Islet of Langerhans (tissue), 1 donor: ENCODE measurements around the gene STX8.
"Not testable (repeated sequence)": the region's sequence is repeated elsewhere in the genome, so short reads cannot be mapped to it uniquely, and the experiment has no call there.

Experiments used
- FAIRE-seq: peaks from one replicate; lab custom pipeline; 2011; peaks lifted over from hg19 to GRCh38; lab: Jason Lieb, UNC

STX8 gene, protein sequence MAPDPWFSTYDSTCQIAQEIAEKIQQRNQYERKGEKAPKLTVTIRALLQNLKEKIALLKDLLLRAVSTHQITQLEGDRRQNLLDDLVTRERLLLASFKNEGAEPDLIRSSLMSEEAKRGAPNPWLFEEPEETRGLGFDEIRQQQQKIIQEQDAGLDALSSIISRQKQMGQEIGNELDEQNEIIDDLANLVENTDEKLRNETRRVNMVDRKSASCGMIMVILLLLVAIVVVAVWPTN

DNA sequence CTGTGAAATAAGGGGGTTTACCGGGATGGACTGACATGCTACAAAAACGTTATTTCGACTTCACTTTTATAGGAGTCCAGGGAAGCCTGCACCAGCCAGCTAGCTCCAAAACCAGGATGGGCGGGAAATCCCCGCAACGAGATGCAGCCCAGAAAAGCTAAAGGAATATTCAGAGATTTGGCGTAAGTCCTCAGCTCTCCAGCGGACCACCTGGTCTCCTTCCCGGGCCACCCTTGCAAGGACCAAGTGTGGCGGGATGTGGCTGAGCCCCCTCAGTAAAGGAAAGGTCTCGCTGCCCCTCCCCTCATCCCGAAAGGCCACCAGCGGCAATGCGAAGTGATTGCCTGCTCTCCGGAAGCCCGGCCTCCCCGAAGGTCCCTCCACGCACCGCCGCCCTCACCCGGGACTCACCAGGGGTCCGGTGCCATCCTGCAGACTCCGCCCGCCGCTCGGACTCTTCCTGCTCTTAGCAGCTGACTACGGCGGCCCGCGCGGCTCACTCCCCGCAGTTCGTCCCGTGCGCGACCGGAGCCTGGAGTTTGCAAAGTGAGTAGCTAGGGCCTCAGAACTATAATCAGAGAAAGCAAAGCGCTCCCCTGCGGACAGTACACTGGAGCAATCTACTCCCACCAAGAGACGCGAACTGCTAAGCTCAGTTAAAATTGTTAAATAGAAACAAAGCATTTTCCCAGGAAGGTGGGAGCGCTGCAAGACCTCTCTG, at the start of gene STX8:
STX8 (minus strand) TSS at position 440 of the 721 bp plus-strand sequence; CDS start at position 428, 12 bp downstream.
- no peak for FAIRE-seq

DNA sequence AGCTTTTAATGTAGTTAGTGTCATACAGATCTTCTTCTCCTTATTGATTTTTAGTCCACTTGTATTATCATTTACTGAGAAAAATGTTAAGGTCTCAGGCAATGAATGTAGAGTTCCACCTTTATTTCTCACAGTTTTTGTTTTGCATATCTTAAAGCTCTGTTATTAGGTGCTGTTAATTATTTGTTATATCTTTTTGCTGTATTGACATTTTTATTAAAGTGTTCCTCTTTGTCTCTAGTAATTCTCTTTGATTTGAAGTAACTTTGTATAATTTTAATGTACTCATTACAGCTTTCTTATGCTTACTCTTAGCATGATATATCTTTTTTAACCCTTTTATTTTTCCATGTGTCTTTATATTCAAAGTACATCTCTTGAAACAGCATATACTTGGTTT, 47.3 kb upstream of the STX8 start:
- FAIRE-seq: no peak

DNA sequence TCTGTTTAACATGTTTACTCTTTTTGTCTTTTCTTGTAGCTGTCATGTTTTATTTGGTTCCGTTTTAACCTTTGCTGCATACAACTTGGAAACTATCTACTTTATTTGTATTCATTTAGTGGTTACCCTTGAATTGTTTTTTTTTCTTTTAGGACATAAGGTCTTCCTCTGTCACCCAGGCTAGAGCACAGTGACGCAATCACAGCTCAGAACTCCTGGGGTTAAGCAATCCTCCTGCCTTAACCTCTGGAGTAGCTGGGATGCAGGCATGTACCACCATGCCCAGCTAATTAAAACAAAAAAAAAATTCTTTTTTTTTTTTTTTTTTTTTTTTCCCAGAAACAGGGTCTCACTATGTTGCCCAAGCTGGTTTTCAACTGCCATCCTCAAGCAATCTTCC, 39.9 kb upstream of the STX8 start:
- no peak for FAIRE-seq

DNA sequence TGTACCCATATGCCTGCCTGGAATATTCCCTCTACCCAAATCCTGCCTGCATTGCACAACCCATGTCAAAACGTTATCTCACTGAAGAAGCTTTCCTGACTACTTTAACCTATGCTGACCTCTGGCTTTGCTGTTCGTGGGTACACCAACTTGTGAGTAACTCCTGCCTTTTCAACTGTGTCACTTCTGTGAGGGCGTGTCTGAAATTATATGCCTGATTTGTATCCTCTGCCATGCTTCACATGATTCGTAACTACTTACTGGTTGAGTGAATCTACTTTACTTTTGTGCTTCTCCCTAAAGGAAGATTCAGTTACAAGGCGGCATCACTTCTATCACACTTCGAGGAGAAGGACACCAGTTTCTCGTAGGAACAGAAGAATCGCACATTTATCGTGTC, 36.4 kb upstream of the STX8 start:
- no peak for FAIRE-seq

DNA sequence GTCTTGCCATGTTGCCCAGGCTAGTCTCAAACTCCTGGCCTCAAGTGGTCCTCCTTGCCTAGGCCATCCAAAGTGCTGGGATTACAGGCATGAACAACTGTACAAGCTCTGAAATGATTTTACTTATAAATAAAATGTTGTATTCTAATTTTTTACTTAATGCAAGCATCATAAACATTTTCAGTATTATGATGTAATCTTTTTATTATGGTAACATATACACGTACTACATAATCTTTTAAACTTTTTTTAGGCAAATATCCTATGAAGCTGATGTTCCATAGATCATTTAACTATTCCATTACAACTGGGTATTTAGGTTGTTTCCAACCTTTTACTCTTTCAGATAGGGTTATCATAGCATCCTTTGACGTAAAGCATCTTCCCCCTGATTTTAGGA, 35.9 kb upstream of the STX8 start:
- no peak for FAIRE-seq

DNA sequence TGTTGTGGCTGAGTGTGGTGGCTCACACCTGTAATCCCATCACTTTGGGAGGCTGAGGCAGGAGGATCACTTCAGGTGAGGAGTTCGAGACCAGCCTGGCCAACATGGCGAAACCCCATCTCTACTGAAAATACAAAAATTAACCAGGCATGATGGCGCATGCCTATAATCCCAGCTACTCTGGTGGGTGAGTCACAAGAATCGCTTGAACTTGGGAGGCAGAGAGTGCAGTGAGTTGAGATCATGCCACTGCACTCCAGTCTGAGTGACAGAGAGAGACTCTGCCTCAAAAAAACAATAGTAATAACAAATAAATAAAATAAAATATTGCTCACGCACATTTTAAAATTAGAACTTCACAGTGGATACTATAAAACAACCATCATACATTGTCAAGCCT, 31.4 kb upstream of the STX8 start:
- not testable (repeated sequence) for FAIRE-seq

DNA sequence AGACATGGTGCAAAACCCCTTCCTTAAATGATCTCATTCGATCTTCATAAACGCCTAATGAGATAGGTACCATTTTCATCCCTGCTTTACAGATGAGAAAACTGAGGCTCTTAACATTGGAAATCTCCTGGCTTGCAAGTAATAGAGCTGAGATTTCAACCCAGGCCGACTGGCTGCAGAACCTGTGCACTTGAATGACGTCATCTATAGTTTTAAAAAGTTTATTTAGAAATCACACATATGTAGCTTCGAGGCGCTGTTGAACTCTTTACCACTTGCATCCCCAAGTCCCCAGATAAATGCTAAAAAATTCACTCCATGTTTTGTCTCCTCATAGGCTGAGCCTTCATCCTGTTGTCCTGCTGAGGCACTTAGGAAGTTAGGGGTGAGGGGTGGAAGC, 30.8 kb upstream of the STX8 start:
- FAIRE-seq: no peak

DNA sequence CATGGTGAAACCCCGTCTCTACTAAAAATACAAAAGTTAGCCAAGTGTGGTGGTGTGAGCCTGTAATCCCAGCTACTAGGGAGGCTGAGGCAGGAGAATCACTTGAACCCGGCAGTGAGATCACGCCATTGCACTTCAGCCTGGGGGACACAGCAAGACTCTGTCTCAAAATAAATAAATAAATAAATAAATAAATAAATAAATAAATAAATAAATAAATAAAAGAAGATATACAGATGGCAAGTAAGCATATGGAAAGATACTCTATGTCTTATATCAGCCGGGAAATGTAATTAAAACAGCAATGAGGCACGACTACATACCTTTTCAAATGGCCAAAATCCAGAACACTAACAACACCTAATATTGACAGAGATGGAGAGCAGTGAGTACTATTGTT, 29.0 kb upstream of the STX8 start:
- not testable (repeated sequence) for FAIRE-seq

DNA sequence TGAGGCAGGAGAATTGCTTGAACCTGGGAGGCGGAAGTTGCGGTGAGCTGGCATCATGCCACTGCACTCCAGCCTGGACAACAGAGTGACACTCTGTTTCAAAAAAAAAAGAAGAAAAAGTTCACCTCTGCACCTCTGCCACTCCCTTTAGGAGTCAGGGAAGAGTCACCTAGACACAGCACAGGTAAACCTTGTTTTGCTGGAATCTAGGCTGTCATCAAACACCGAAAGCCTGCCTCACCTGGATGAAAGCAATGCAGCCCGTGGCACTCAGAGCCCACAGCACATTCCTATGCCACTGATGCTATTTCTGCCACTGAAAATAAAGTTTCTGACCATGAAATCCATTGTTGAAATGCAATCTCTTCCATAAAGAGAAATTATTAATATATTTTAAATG, 23.0 kb upstream of the STX8 start:
- no peak for FAIRE-seq

DNA sequence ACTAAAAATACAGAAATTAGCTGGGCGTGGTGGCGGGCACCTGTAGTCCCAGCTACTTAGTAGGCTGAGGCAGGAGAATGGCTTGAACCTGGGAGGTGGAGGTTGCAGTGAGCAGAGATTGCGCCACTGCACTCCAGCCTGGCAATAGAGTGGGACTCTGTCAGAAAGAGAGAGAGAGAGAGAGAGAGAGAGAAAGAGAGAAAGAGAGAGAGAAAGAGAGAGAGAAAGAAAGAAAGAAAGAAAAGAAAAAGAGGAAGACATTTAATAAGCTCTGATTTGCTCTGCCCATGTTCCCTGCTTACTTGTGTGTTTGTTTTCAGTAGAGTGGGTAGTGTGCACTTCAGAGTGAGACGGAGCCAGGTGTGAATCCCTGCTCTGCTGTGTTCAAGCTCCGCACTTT, 22.0 kb upstream of the STX8 start:
- FAIRE-seq: not testable (repeated sequence)

DNA sequence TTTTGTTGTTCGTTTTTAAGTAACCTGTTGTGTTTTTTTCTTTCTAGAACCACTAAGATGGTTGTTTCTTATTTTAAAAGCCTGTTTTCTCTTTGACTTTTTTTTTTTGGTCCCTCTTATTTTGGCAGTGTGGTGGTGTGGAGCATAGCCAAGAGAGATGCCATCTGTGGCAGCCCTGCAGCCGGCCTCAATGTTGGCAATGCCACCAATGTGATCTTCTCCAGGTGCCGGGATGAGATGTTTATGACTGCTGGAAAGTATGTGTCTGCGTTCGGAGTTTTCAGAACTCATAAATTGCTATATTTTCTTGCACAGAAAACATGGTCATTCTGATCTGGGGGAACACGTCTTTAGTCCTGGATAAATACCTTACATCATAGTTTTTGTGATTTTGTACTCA, 18.4 kb upstream of the STX8 start:
- FAIRE-seq: no peak

DNA sequence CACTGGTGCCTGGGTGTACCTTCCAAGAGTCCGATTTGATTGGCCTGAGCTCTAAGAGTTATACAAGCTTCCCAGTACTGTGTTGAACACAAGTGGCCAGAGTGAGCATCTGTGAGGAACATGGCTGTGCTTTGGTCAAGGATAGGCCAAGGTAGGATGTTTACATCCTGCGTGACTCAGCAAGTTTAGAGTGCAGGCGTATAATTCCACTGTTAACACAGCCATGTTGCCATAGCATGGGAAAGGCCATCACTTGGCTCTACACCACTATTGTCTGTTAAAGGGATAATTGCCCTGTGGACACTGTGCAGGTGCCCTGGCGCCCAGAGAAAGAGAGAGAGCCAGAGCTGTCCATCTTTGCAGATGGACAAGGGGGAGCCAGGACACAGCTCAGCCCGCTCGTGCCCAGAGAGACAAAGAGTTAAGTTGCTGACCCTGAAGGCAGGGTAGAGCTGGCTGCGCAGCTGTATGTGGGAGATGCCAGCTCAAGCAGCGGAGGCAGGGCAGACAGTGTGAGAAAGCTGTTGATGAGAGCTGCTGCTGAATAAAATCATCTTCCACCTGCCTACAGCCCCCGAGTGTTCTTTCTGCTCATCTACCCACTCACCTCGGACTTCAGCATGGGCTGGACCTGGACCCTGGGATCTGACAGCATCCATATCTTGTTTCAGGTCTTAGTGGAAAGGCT, 12.5 kb upstream of the STX8 start:
- FAIRE-seq: no peak

DNA sequence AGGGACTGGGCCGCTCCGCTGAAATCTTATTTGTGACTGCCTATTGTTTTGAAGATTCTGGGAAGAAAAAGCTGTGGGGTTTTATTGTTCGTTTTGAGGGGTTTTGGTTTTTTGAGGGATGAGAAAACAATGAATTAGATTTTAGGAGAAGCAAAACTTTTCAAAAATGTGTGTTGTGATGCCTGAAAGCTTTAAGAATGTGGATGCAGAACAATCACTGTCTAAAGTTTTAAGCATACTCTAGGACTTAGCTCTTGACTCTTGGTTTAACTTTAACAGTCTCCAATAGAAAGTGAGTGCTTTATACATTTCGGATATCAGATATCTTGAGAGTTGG, 1.7 kb upstream of the STX8 start:
- FAIRE-seq: no peak

DNA sequence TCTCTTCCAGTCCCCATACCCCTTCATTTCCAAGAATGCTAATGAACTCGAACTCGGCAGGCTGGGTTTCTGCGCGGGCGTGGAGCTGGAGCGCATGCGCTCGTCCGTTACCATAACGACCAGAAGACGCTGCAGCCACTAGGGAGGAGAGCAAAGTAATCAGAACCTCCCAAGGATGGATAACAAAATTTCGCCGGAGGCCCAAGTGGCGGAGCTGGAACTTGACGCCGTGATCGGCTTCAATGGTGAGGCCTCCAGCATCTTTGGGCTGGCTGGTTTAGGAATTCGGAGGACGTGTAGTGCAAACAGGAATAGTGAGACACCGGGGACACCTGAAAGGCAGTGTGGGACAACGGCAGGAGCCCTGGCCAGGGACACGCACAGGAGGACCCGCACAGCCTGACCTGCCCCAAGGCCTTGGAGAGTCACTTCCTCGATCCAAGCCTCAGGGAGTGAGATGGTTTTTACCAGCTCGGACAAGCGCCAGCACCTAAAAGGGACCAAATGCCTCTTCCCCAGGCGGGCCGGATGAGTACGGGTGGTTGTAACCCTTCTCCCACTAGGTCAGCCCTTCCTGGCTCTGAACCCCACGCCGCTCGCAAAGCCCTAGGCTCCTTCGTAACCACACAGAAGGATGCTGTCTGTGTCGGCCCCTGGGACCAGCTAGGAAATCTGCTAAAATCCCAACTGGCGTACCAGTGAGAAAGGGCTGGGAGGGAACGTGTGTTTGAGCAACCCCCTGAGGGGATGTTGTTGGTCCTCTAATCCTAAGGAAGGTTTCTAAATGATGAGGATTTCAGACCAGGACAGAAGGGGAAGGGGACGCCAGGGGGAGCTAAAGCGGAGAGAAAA, 1.1 kb upstream of the STX8 start, which contains the start of gene CFAP52:
CFAP52 (plus strand) TSS at position 122 of the 852 bp plus-strand sequence; CDS start at position 176, 54 bp downstream.
- FAIRE-seq: peak; percentile 84

DNA sequence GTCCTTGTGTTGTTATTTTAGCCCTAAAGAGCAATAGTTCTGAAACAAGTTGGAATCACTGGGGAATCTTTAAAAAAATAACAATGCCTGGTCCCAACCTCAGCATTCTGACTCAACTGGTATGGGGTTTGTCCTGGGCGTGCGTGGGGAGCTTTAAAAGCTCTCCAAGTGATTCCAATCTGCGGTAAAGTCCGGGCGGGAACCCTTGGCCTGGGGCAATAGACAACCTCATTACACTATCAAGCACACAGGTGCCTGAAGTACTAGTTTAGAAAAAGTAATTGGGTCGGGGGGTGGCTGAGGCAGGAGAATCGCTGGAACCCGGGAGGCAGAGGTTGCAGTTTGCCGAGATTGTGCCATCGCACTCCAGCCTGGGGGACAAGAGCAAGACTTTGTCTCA, 4.4 kb downstream of the STX8 start:
- no peak for FAIRE-seq

DNA sequence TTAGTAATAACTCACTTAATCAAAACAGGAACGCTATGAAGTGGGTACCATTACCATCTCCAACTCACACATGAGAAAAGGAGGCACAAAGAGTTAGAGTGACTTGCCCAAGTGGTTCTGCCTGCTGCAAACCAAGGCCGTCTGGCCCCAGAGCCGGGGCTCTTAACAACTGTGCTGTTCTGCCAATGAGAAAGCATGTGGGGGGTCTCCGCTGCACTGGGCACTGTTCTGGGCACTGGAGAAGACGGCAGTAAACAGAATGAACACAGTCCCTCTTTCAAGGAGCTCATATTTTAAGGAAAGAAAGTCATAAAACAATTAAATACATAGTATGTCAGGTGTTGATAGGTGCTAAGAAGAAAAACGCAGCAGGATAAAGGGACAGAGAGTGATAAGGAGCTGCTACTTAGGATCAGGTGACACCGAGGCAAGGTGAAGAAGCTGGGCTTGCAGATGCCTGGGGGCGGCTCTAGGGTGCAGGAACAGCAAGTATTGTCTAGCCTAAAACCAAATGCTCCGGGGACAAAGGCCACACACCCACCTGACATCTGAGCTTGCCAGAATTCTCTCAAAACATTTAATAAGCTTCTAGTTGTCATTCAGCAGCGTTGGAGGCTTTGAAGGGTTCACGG, 6.5 kb downstream of the STX8 start:
- no peak for FAIRE-seq

DNA sequence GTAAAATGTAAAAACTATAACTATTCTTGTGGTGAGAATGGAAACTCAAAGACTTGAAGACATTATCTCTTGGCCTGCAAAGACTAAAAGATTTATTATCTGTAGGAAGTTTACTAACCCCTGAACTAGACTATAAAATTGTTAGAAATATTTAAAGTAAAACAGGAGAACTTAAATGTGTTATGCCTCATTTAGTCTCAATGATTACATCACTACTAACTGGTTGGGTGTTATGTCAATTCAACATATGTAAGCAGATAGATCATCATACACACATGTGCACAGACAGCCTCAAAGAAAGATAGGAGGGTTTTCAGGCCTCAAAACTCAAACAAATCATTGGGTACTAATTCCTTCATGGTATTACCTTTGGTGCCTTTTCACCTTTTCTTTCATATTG, 7.6 kb downstream of the STX8 start:
- FAIRE-seq: no peak

DNA sequence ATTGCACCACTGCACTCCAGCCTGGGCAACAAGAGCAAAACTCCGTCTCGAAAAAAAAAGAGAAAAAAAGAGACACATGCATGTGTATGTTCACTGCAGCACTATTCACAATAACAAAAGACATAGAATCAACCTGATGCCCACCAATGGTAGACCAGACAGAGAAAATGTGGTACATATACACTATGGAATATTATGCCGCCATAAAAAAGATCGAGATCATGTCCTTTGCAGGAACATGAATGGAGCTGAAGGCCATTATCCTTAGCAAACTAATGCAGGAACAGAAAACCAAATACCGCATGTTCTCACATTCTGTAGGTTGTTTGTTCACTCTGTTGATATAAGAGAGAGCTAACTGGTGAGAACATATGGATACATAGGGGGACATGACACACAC, 8.9 kb downstream of the STX8 start:
- not testable (repeated sequence) for FAIRE-seq

DNA sequence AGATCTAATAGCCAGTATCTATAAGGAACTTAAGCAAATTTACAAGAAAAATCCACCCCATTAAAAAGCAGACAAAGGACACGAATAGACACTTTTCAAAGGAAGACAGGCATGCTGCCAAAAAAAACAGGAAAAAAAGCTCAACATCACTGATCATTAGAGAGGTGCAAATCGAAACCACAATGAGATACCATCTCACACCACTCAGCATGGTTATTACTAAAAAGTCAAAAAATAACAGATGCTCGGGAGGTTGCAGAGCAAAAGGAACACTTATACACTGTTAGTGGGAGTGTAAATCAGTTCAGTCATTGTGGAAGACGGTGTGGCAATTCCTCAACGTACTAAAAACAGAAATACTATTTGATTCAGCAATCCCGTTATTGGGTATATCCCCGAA, 9.6 kb downstream of the STX8 start:
- FAIRE-seq: no peak

DNA sequence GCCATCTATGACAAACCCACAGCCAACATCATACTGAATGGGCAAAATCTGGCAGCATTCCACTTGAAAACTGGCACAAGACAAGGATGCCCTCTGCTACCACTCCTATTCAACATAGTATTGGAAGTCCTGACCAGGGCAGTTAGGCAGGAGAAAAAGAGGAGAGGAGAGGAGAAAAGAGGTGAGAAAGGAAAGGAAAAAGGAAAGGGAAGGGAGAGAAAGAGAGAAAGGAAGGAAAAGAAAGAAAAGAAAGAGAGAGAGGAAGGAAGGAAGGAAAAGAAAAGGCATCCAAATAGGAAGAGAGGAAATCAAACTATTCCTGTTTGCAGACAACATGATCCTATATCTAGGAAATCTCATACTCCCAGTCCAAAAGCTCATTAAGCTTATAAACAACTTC, 11.5 kb downstream of the STX8 start:
- FAIRE-seq: no peak

DNA sequence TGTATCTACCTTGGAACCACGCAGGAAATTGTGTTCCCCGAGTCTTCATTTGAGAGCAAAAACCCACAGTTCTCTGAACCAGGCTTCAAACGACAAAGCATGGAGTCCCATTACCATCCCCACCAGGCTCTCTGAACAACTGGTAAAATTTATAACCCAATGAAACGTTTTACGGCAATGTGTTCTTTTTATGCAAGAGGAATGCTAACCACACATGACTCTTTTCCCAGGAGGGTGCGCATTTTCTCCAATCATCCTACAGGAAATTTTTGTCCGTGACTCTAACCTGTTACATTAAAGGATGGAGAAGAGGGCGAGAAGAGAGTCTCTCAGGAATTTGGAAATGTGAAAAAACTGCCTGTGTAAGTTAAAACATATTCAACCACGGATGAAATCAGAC, 17.8 kb downstream of the STX8 start:
- no peak for FAIRE-seq

DNA sequence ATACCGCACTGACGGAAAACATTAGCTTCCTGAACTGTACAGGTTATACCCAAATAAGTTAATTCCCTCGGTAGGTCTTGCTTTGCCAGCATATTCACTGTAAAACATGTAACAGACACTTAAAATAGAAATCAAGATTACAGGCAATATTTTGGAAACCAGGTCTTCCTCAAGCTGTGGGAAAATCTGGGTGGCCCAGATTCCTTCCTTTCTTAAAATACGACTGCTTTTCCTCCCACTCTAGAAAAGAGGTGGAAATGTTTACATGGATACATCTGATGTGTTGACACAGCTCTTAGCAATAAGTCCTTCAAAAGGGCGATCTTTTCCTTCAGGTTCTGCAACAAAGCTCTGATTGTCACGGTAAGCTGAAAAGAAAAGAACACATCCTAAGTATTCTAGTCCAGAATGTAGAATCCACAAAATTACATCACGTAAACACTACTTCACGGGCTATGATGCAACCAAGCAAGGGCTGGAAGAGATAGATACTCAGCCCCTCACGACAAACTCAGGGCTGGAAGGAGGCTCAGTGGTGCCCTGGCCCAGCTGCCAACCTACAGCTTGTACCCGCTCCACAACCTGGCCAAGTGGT, 18.4 kb downstream of the STX8 start:
- no peak for FAIRE-seq
